GM12873 (cell line): ENCODE results near the gene GSG1.

Source experiments
- CTCF ChIP-seq: IDR thresholded peaks from 2 replicates; pipeline ENCODE4 v1.5.1; 2012; ENCODE audit warnings: low read depth, mild to moderate bottlenecking, moderate library complexity, low read length, control low read depth; ENCODE audit not compliant: insufficient read depth; ENCODE audit errors: missing control alignments

Gene GSG1

GRCh38 chr12:13090054-13090453, 13.4 kb downstream of the GSG1 start:
- TF ChIP-seq CTCF = no peak

- no peak for TF ChIP-seq CTCF
These were observed 15.0 kb downstream of the GSG1 start for GRCh38 chr12:13088496-13088895.

- no peak for TF ChIP-seq CTCF
These were observed 15.7 kb downstream of the GSG1 start for GRCh38 chr12:13087766-13088165.

GRCh38 chr12:13085968-13086686, 17.3 kb downstream of the GSG1 start:
- no peak for TF ChIP-seq CTCF

- no peak for TF ChIP-seq CTCF
These were observed 18.4 kb downstream of the GSG1 start for GRCh38 chr12:13084898-13085640.

GRCh38 chr12:13082861-13083260, 20.6 kb downstream of the GSG1 start:
- TF ChIP-seq CTCF = no peak

- TF ChIP-seq CTCF = no peak
These were observed 23.2 kb downstream of the GSG1 start for GRCh38 chr12:13080266-13080665.
